Measurements from ENCODE around the gene LYPD4.

GRCh38 chr19:41890936-41891335 lies 46.5 kb upstream of the LYPD4 start:
- no peak for TF ChIP-seq CTCF (IDR thresholded peaks at IDR 0.05; ENCODE audit: insufficient read depth, low read length, poor library complexity, severe bottlenecking)
- TF ChIP-seq EZH2phosphoT487 (conservative IDR thresholded peaks at IDR 0.05; ENCODE audit: low read length) = no peak

Measured in SU-DHL-6 (cell line).